ENCODE results near the gene PPP1R1C.

DNA sequence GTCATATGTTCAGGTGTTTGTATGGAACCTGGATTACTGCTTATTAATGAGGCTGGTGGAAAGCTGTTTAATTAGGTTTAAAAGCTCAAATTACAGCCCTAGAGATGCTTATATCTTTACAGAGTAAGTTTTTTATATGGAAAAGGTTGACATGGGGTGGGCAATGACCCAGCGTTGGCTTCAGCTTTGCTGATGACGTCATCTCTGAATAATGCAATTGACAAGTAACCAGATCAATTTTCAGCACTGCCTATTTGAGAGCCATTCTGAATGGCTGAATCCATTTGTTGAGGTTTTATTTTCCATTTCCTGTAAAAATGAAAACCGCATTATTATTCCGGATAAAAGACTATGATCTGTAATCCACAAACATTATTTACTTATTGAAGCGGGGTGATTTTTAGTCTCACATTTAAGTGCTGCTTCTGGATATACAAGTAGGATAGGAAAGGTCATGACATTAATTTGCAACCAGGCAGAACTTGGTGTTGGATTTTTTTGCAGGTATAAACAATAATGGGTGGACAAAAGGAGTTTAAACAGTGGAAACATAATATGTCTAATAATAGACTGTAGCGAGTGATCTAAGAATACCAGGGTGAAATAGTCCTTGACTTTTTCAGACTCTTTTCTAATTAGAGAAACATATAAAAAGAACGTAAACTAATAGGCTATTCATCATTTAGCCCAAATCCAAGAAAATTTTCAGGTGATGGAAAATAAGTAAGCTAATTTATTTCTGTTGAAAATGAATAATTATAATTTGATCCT is 2.7 kb downstream of the PPP1R1C start:
- TF ChIP-seq, protein P1, sequence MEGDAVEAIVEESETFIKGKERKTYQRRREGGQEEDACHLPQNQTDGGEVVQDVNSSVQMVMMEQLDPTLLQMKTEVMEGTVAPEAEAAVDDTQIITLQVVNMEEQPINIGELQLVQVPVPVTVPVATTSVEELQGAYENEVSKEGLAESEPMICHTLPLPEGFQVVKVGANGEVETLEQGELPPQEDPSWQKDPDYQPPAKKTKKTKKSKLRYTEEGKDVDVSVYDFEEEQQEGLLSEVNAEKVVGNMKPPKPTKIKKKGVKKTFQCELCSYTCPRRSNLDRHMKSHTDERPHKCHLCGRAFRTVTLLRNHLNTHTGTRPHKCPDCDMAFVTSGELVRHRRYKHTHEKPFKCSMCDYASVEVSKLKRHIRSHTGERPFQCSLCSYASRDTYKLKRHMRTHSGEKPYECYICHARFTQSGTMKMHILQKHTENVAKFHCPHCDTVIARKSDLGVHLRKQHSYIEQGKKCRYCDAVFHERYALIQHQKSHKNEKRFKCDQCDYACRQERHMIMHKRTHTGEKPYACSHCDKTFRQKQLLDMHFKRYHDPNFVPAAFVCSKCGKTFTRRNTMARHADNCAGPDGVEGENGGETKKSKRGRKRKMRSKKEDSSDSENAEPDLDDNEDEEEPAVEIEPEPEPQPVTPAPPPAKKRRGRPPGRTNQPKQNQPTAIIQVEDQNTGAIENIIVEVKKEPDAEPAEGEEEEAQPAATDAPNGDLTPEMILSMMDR (conservative IDR thresholded peaks at IDR 0.05; ENCODE audit: low read length): no peak
- TF ChIP-seq EZH2phosphoT487 (IDR thresholded peaks at IDR 0.05; ENCODE audit: borderline replicate concordance, low read depth, low read length): no peak
